SH-SY5Y (cell line): Measurements from ENCODE around the gene FAM169A.

Source experiments
- GATA2 ChIP-seq: IDR thresholded peaks from 2 replicates; pipeline ENCODE4 v1.6.1; 2011; ENCODE audit warnings: mild to moderate bottlenecking, low read depth, low read length
- GATA3 ChIP-seq: IDR thresholded peaks from 2 replicates; pipeline ENCODE4 v1.6.1; 2011; ENCODE audit warnings: low read depth, mild to moderate bottlenecking, low read length, moderate library complexity

DNA sequence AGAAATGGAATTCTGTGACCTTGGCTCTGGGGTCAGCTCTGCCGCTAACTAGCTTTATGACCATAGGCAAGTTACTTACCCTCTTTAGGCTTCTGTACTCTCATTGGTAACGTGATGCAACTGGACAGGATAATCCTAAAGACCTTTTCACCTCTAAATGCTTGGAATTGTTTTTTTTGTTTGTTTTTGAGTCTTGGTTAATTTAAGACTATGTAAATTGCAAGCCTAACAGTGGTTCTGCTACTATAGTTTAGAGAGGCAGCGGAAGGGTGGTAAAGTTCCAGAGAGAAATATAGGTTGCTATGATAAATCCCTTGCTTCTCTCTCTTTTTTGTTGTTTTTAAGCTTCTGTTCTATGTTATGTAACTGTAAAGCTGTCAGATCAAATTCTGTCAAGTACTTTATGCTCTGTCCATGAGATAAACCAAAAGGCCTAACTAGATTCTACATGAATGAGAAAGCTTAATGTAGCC, 17.6 kb downstream of the FAM169A start:
- no peak for TF ChIP-seq GATA3
- TF ChIP-seq GATA2 = no peak
